GM12878 (cell line): ENCODE results near the gene SPOCK1. TPM values are rescaled to one million over a fixed set of nuclear protein-coding genes. Genes with fewer than 3 reads are reported as not detected.

ENCODE experiments used
- ATAC-seq: fragments of 200-7000 bp; cut with Tn5 transposase; 3 replicates; pipeline ENCODE4 v1.9.1; 2020; ENCODE audit warnings: mild to moderate bottlenecking, moderate library complexity
- BruUV-seq: library from RNA; stranded (reverse); fragments of 400-500 nt; replicated peaks from 2 replicates; lab custom pipeline; 2021; lab: Mats Ljungman, UMichigan
- CTCF ChIA-PET: fragments of 300-600 bp; sonication (Branson Sonifier 250); formaldehyde crosslinking; extraction: SDS; loops from one replicate; lab custom pipeline; 2021; ENCODE audit warnings: inconsistent platforms; lab: Yijun Ruan, JAX
- POLR2A ChIA-PET: fragments of 350-600 bp; formaldehyde crosslinking; extraction: SDS; loops from one replicate; lab custom pipeline; 2021; ENCODE audit warnings: inconsistent platforms; lab: Charles Lee
- RAD21 ChIA-PET: fragments of 300-600 bp; sonication (Branson Sonifier 250); formaldehyde crosslinking; loops from one replicate; lab custom pipeline; 2023; ENCODE audit warnings: antibody characterized with exemption; ENCODE audit not compliant: unreplicated experiment; lab: Charles Lee
- SMC1A ChIA-PET: fragments of 300-600 bp; sonication (Branson Sonifier 250); formaldehyde crosslinking; loops from one replicate; lab custom pipeline; 2023; ENCODE audit not compliant: unreplicated experiment, uncharacterized antibody; lab: Charles Lee
- DNase-seq: peaks from one replicate; pipeline ENCODE4 v3.0.0-alpha.2; 2011; ENCODE audit warnings: low read depth, low spot score
- FAIRE-seq: peaks from 3 replicates; lab custom pipeline; 2011; peaks lifted over from hg19 to GRCh38; lab: Jason Lieb, UNC
- H2AFZ ChIP-seq: 2 replicates; pipeline ENCODE4 v1.6.0; 2011; ENCODE audit warnings: low read depth, low read length, control low read depth; ENCODE audit not compliant: control insufficient read depth
- H3K27ac ChIP-seq: 2 replicates; pipeline ENCODE4 v1.5.1; 2011; ENCODE audit warnings: control low read depth; ENCODE audit not compliant: control insufficient read depth, insufficient read depth
- H3K27me3 ChIP-seq, 2 experiments: replicated peaks in 1 of 2; 2 replicates each; pipeline versions ENCODE4 v1.6.0 to v1.6.1; 2011; ENCODE audit warnings: low read length in 1 of 2; ENCODE audit not compliant: control insufficient read depth in 2 of 2, insufficient read depth in 2 of 2
- H3K36me3 ChIP-seq, 2 experiments: 2 replicates each; pipeline ENCODE4 v1.5.1; 2011; ENCODE audit warnings: low read length in 1 of 2; ENCODE audit not compliant: control insufficient read depth in 2 of 2, insufficient read depth in 2 of 2
- H3K4me1 ChIP-seq: 2 replicates; pipeline ENCODE4 v1.6.1; 2011; ENCODE audit warnings: mild to moderate bottlenecking, low read length, moderate library complexity, mixed read lengths; ENCODE audit not compliant: control insufficient read depth, insufficient read depth
- H3K4me2 ChIP-seq: 2 replicates; pipeline ENCODE4 v1.6.0; 2011; ENCODE audit warnings: control low read depth; ENCODE audit not compliant: control insufficient read depth, insufficient read depth
- H3K4me3 ChIP-seq: fragments of 200-600 bp; sonication (generic); 2 replicates; pipeline ENCODE4 v1.5.1; 2016
- H3K79me2 ChIP-seq: 2 replicates; pipeline ENCODE4 v1.6.0; 2011; ENCODE audit warnings: low read length; ENCODE audit not compliant: control insufficient read depth, insufficient read depth
- H3K9ac ChIP-seq: 2 replicates; pipeline ENCODE4 v1.8.0; 2011; ENCODE audit warnings: low read length, control low read depth, mixed read lengths; ENCODE audit not compliant: control insufficient read depth, insufficient read depth
- H3K9me3 ChIP-seq: replicated peaks from 3 replicates; pipeline ENCODE4 v1.5.1; 2011; ENCODE audit warnings: mild to moderate bottlenecking, low read length; ENCODE audit not compliant: control insufficient read depth, insufficient read depth
- H4K20me1 ChIP-seq: 2 replicates; pipeline ENCODE4 v1.6.0; 2011; ENCODE audit not compliant: control insufficient read depth, insufficient read depth
- EGR1 ChIP-seq, 2 experiments: IDR thresholded peaks; 1 replicate in 1 of 2; 2 replicates in 1 of 2; pipeline ENCODE4 v1.6.1; 2011 to 2012; ENCODE audit warnings: low read depth in 2 of 2, low read length in 2 of 2, borderline replicate concordance in 1 of 2, mild to moderate bottlenecking in 1 of 2, moderate library complexity in 1 of 2
- IKZF1 ChIP-seq: fragments of 450-650 bp; conservative IDR thresholded peaks from 2 replicates; pipeline ENCODE4 v1.6.1; 2017; ENCODE audit warnings: antibody characterized with exemption, mild to moderate bottlenecking
- MYC ChIP-seq: IDR thresholded peaks from 2 replicates; pipeline ENCODE4 v1.6.1; 2011; ENCODE audit warnings: mild to moderate bottlenecking, low read length, moderate library complexity, inconsistent platforms; ENCODE audit not compliant: insufficient read depth, insufficient replicate concordance, insufficient read length, severe bottlenecking
- NRF1 ChIP-seq: conservative IDR thresholded peaks from 2 replicates; pipeline ENCODE4 v1.6.1; 2011; ENCODE audit warnings: mild to moderate bottlenecking, low read depth, low read length, improper control_type of control experiment
- SUZ12 ChIP-seq: fragments of 200-600 bp; sonication (generic); IDR thresholded peaks from one replicate; pipeline ENCODE4 v1.6.1; 2018; ENCODE audit warnings: antibody characterized with exemption, mild to moderate bottlenecking; ENCODE audit not compliant: unreplicated experiment
- ZNF217 ChIP-seq: fragments of 450-650 bp; IDR thresholded peaks from 2 replicates; pipeline ENCODE4 v1.6.1; 2017; ENCODE audit warnings: antibody characterized with exemption, mild to moderate bottlenecking
- ZZZ3 ChIP-seq: IDR thresholded peaks from 2 replicates; pipeline ENCODE4 v1.6.1; 2011; ENCODE audit warnings: low read depth; ENCODE audit not compliant: control insufficient read depth, insufficient read length
- WGBS: methylation state at CpG from one replicate; pipeline ENCODE4 v1.1.6; 2016; ENCODE audit warnings: low lambda C conversion rate; ENCODE audit not compliant: insufficient replicate concordance, insufficient coverage; ENCODE audit errors: missing lambda C conversion rate; 5-methylcytosine and 5-hydroxymethylcytosine counted together
- in situ Hi-C: fragments of 300-500 bp; cut with MboI; formaldehyde crosslinking; loops from 9 replicates; pipeline ENCODE4 v1.14.3; 2018; ENCODE audit warnings: mixed read lengths
- intact Hi-C: fragments of 100-400 bp; cut with micrococcal nuclease; formaldehyde crosslinking; loops from one replicate; pipeline ENCODE4 v1.14.2; 2022; ENCODE audit not compliant: unreplicated experiment
- polyA plus RNA-seq, 11 experiments: library from polyadenylated mRNA; depleted of rRNA in 4 of 11; unstranded in 6 of 11; stranded (reverse) in 5 of 11; fragments of >200 nt; fragmentation: Nextera tagmentation in 4 of 11; fragmentation: Illumina TruSeq in 1 of 11; extraction: Ambion mirVana in 4 of 11; extraction: Trizol in 1 of 11; gene quantifications; 1 replicate in 1 of 11; 2 replicates in 10 of 11; pipeline versions ENCODE4 v1.2.1 to v1.2.3, GENCODE V29; 2011 to 2016; ENCODE audit warnings: inconsistent platforms in 2 of 11, missing spikeins in 2 of 11, low read depth in 1 of 11
- total RNA-seq, 4 experiments: library from RNA; depleted of rRNA in 3 of 4; stranded (reverse); fragments of >200 nt in 3 of 4; fragmentation: Illumina TruSeq in 1 of 4; extraction: Trizol in 1 of 4; gene quantifications; 2 replicates each; pipeline versions ENCODE4 v1.2.1 to v1.2.3, GENCODE V29; 2013 to 2021
- TF ChIP-seq, protein P1 (sequence below): IDR thresholded peaks from 2 replicates; pipeline ENCODE4 v1.6.1; 2011; ENCODE audit warnings: borderline replicate concordance, low read depth, mild to moderate bottlenecking, moderate library complexity, low read length; ENCODE audit not compliant: insufficient read depth, poor library complexity, severe bottlenecking

The SPOCK1 gene
- total and polyA plus RNA-seq, 10 of the 15 experiments (the other 5 are each of a cell fraction or from before 2014, with no cell fraction given) = 0.06 to 0.68 (median 0.25) TPM; not detected in 3

GRCh38 chr5:137308311-137308710, 190.8 kb downstream of the SPOCK1 start:
- no peak for FAIRE-seq
- ChIA-PET CTCF (no interaction called here), POLR2A (no interaction called here), SMC1A (no interaction called here), RAD21 (no interaction called here)
- ATAC-seq = no peak
- Histone ChIP-seq H3K9me3 (no peaks in the 10 kb centered on the region), H3K4me3 (no peak overlapping the region), H3K4me2 (no peak overlapping the region), H3K27me3 (no peaks in the 10 kb centered on the region; a peak in 1 of 4 replicates), H2AFZ (no peak overlapping the region), H3K27ac (no peak overlapping the region), H3K79me2 (no peaks in the 10 kb centered on the region), H4K20me1 (no peaks in the 10 kb centered on the region), H3K36me3 (no peaks in the 10 kb centered on the region), H3K4me1 (no peaks in the 10 kb centered on the region), H3K9ac (no peak overlapping the region)
- 13% methylated on average over 3 of the region's 3 CpGs for WGBS
- no peak for DNase-seq
- in situ Hi-C loops (no loop called here), intact Hi-C loops (no loop called here)
- BruUV-seq = no TSS peak
- no peak for TF ChIP-seq MYC
- no peak for TF ChIP-seq NRF1
- TF ChIP-seq ZZZ3 = no peak
- TF ChIP-seq EGR1 (IDR thresholded peaks at IDR 0.05; ENCODE audit: borderline replicate concordance in 1 of 2, low read depth in 2 of 2, low read length in 2 of 2) = no peak
- TF ChIP-seq IKZF1 = no peak
- TF ChIP-seq, protein P1, sequence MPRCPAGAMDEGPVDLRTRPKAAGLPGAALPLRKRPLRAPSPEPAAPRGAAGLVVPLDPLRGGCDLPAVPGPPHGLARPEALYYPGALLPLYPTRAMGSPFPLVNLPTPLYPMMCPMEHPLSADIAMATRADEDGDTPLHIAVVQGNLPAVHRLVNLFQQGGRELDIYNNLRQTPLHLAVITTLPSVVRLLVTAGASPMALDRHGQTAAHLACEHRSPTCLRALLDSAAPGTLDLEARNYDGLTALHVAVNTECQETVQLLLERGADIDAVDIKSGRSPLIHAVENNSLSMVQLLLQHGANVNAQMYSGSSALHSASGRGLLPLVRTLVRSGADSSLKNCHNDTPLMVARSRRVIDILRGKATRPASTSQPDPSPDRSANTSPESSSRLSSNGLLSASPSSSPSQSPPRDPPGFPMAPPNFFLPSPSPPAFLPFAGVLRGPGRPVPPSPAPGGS = no peak
- TF ChIP-seq ZNF217 = no peak
- no peak for TF ChIP-seq SUZ12
